Medulla oblongata (tissue), 1 donor: ENCODE results near the gene RNF150.
A peak's percentile ranks its signal among the peaks of the same experiment; 100 is the strongest.
"Not testable (repeated sequence)": the region's sequence is repeated elsewhere in the genome, so short reads cannot be mapped to it uniquely, and the experiment has no call there.

Experiments used
- DNase-seq: peaks from one replicate; pipeline ENCODE4 v3.0.0-alpha.2; 2015; ENCODE audit errors: extremely low spot score

The RNF150 gene

DNA sequence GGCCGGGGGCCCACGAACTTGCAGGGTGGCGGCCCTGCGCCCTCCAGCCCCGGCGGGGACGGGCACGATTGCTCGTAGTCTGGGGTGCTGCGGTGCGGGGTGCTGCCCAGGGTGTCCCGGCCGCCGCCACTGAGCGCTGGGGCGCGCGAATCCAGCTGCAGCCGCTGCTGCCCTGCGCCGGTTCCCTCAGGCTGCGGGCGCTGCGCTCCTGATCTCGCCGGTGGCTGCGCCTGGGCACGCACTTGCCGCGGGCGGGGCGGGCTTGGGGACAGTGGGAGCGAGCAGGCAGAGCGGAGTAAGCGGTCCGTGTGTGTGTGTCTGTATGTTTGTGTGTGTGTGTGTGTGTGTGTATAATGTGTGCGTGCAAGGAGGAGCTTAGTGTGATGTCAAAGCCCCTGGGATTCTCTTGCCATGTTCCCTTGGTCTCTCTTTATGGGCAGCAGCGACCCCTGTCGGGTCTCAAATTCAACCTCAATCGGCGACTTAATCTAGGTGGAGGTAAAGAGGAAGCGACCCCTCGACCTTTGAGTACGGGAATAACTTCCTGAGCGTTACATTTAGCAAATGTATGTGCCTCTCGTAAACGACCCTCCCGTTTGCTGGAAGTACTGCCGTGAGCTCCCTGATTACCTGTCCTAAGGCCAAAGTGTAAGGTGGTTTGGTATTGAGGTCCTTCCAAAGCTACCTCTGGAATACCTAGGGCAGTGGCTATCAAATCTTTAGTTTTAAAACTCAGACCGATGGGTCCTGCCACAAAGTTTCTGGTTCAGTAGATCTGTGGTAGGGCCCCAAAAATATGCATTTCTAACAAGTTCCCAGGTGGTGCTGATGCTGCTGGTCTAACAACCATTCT is at the start of gene RNF150:
TSS of gene RNF150 (minus strand) at position 324 of the 853 bp plus-strand sequence.
- DNase-seq: peak; percentile 93

- no peak for DNase-seq
Observed at GRCh38 chr4:141180991-141181761, 47.9 kb upstream of the RNF150 start.

GRCh38 chr4:141179474-141180373 is 46.5 kb upstream of the RNF150 start:
- DNase-seq: no peak

DNA sequence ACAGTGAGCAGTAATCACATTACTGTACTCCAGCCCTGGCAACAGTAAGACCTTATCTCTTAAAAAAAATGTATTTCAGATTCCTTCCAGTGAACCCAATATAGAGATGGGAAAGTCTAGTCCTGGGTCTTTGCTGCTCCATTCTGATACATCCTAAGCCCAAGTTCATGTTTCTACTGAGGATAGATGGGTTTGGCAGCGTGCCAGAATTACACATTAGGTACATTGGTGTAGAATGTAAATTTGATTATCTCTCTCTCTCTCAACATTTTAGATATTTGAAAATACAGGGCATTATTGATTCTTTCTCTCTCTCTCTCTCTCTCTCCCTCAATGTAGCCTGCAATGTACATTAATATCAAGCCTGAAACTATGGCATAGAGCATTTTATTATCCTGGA is 43.9 kb upstream of the RNF150 start:
- no peak for DNase-seq

- DNase-seq: peak; percentile 53
Observed at GRCh38 chr4:141174457-141174856, 41.2 kb upstream of the RNF150 start.

DNA sequence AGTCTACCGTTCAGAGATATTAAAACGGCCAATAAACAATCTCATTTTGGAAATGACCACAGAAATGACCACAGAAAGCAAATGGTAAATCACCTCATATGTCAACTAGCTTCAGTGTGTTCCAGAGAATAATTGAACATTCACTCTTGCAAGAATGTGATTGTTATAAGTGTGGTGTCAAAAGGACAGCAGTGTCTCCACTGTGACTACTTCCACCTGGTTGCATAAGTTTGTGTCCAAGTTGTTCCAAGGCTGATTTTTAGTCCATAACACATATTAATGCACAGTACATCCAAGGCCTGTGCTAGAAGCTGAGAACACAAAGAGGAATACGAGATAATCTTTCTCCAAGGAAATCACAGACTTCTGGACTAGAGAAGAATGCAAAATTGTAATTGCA is 37.4 kb upstream of the RNF150 start:
- DNase-seq: no peak

GRCh38 chr4:141169391-141169790 is 36.1 kb upstream of the RNF150 start:
- no peak for DNase-seq

- not testable (repeated sequence) for DNase-seq
Observed at GRCh38 chr4:141165001-141165400, 31.7 kb upstream of the RNF150 start.

DNA sequence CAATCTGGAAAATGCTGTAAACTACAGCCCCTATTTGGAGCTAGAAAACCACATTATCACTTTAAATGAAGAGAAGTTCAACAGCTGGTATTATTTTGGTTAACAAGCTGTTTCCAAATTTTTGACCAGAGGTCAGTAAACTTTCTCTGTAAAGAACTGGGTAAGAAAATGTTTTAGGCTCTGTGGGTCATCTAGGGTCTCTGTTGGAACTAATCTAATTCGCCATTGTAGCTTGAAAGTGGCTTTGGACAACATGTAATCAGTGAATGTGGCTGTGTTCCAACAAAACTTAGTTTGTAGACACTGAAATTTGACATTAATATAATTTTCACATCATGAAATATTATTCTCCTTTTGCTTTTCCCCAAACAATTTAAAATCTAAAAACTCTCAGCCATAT is 25.8 kb upstream of the RNF150 start:
- no peak for DNase-seq

- peak; percentile 48 for DNase-seq
Observed at GRCh38 chr4:141158219-141158618, 24.9 kb upstream of the RNF150 start.

GRCh38 chr4:141155586-141155985 is 22.3 kb upstream of the RNF150 start:
- no peak for DNase-seq

DNA sequence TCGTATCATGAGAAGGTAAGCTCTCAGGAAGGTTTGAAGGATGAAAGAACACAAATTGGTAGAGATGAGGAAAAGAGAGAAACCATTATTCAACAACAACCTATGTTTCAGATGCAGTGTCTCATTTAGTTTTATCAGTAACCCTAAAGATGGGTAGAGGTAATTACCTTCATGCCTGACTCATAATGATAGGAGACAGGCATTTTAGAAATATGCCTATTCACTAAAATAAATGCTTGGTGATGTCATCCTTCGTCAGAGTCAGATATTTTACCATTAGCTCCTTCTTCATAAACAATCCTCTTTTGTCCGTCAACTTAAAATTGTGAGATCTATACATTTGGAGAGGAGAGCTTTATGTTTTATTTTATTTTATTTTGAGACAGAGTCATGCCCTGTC is 21.5 kb upstream of the RNF150 start:
- no peak for DNase-seq

GRCh38 chr4:141153751-141154510 is 20.7 kb upstream of the RNF150 start:
- DNase-seq: no peak

DNA sequence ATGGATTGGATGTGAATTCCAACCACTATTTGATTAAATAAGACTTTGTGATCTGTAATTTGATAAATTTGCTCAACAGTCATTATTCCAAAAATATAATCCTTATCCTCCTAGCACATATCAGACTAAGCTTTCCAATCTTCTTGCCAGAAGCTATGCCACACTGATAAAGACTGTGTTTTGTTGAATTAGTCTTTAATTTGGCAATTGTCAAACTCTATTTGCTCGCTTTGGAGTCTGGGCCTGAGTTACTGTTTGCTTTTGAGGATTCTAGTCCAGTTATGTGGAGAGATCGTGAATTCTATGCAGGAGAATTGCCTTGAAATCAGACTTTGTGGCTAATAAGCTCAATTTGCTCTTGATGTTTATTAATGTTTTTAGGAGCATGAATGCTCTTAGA is 10.9 kb upstream of the RNF150 start:
- no peak for DNase-seq

DNA sequence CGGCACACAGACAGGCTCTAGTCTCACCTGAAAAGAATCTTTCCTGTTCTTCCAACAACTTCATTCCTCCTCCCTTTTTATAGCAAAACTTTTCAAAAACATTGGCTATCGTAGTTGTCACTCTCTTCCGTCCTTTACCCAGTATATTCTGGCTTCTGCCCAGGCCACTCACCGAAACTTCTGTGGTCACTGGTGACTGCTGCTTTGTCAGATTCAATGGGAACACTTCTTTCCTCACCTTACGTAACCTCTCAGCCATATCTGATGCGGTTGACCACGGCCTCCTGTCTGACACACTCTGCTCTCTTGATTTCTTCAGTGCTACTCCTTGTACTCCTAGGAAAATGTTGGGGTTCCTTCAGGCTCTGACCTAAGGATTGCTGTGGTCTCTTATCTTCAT is 9.2 kb upstream of the RNF150 start:
- no peak for DNase-seq

DNA sequence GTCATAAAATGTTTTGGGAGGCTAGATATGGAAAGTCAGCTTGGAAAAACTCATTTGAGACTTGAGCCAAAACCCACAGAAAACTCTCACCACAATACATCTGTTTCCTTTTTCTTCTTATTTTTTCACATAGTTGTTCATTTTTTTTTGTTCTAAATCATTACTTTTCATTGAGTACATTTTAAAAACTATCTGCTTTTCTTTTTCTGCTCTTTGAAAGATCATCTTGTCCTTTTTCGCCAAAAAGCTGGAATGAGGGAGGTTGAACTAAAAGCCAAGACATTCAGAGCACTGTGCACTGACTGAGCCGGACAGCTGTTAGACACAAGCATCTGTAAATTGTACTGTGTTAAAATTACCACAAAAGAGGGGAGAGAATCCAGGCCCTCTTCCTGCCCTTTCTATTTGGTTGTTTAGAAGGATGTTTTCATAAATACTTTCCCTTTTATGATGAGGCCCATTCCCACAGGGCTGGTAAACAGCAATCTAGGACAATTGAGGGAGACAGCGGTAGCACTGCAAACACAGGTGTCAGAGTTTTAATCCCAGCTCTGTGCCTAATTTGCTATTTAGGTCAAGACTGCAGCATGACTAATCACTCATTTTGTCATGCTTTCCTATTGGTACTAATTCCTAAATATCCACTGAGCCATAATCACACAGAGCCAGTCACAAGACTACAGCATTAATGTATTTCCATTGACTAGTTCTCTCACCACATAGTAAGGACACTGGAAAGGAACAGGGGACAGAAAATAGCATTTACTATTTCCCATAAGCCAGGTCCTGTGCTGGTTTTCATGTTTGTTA is 7.3 kb upstream of the RNF150 start:
- DNase-seq: no peak

GRCh38 chr4:141133999-141134995 is 1.0 kb upstream of the RNF150 start:
- DNase-seq: peak; percentile 43

GRCh38 chr4:141132709-141133145 is 542 bp downstream of the RNF150 start:
- peak; percentile 32 for DNase-seq
